Prostate gland (tissue), 2 donors: Measurements from ENCODE around the gene DNAAF8. TPM values are rescaled to one million over a fixed set of nuclear protein-coding genes. Genes with fewer than 3 reads are reported as not detected.

Source experiments
- DNase-seq: peaks from one replicate; pipeline ENCODE4 v3.0.0-alpha.2; 2019; ENCODE audit warnings: low spot score
- H3K27ac ChIP-seq, 2 donors: fragments of 200-600 bp; sonication (generic); 2 replicates each; pipeline ENCODE4 v1.5.1; 2017 to 2019
- H3K27me3 ChIP-seq: fragments of 200-600 bp; sonication (generic); replicated peaks from 2 replicates; pipeline ENCODE4 v1.5.1; 2019; ENCODE audit not compliant: insufficient read depth
- H3K36me3 ChIP-seq, 2 donors: fragments of 200-600 bp; sonication (generic); 1 replicate in 1 of 2; 2 replicates in 1 of 2; pipeline versions ENCODE4 v1.5.1 to v1.8.1; 2017 to 2019
- H3K4me1 ChIP-seq: fragments of 200-600 bp; sonication (generic); replicated peaks from 2 replicates; pipeline ENCODE4 v1.5.1; 2019
- H3K4me3 ChIP-seq, 2 donors: fragments of 200-600 bp; sonication (generic); 2 replicates each; pipeline ENCODE4 v1.5.1; 2017 to 2019
- H3K9me3 ChIP-seq: fragments of 200-600 bp; sonication (generic); 2 replicates; pipeline ENCODE4 v1.5.1; 2017
- POLR2A ChIP-seq: fragments of 450-650 bp; IDR thresholded peaks from one replicate; pipeline ENCODE4 v1.6.1; 2016; ENCODE audit warnings: antibody characterized with exemption, mild to moderate bottlenecking
- POLR2AphosphoS5 ChIP-seq: sonication (generic); formaldehyde crosslinking; IDR thresholded peaks from one replicate; pipeline ENCODE4 v1.6.1; 2017; ENCODE audit warnings: antibody characterized with exemption
- whole genome bisulfite sequencing: methylation state at CpG from one replicate; pipeline ENCODE4 v1.1.5; 2018; 5-methylcytosine and 5-hydroxymethylcytosine counted together
- intact Hi-C: fragments of 100-400 bp; cut with DNase I; formaldehyde crosslinking; loops from one replicate; pipeline ENCODE4 v1.14.2; 2022
- total RNA-seq, 2 donors: library from RNA; depleted of rRNA; stranded (reverse); fragments of >200 nt; gene quantifications; one replicate each; pipeline ENCODE4 v1.1.0, GENCODE V29; 2016
- TF ChIP-seq, protein P1 (sequence below), 4 experiments: fragments of 200-600 bp in 2 of 4; fragments of 450-650 bp in 2 of 4; sonication (generic) in 2 of 4; IDR thresholded peaks; 1 replicate in 3 of 4; 2 replicates in 1 of 4; pipeline ENCODE4 v1.5.1; 2016 to 2019; ENCODE audit warnings: antibody characterized with exemption in 4 of 4, mild to moderate bottlenecking in 2 of 4, moderate library complexity in 2 of 4

The DNAAF8 gene
- total RNA-seq, 2 donors from 2014 or later: 7.1 to 21.9 TPM

DNA sequence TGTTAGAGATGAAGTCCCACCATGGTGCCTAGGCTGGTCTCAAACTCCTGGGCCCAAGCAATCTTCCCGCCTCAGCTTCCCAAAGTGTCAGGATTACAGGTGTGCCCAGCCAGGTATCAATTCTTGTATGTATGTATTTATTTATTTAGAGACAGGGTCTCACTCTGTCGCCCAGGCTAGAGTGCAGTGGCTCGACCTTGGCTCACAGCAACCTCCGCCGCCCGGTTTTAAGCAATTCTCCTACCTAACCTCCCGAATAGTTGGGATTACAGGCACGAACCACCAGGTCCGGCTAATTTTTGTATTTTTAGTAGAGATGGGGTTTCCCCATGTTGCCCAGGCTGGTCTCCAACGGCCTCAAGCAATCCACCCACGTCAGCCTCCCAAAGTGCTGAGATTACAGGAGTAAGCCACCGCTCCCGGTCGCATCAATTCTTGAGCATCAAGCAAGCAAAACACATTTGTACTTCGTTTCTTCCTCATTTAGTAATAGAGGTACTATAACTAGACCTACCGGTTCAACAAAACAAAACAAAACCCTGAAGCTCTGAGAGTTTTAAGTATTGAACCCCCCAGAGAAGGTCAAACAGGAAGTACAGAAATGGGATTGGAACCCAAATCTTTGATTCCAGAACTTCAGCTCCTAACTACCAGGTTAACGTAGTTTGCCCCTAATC, 33.7 kb downstream of the DNAAF8 start:
- TF ChIP-seq, protein P1, sequence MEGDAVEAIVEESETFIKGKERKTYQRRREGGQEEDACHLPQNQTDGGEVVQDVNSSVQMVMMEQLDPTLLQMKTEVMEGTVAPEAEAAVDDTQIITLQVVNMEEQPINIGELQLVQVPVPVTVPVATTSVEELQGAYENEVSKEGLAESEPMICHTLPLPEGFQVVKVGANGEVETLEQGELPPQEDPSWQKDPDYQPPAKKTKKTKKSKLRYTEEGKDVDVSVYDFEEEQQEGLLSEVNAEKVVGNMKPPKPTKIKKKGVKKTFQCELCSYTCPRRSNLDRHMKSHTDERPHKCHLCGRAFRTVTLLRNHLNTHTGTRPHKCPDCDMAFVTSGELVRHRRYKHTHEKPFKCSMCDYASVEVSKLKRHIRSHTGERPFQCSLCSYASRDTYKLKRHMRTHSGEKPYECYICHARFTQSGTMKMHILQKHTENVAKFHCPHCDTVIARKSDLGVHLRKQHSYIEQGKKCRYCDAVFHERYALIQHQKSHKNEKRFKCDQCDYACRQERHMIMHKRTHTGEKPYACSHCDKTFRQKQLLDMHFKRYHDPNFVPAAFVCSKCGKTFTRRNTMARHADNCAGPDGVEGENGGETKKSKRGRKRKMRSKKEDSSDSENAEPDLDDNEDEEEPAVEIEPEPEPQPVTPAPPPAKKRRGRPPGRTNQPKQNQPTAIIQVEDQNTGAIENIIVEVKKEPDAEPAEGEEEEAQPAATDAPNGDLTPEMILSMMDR (IDR thresholded peaks at IDR 0.05): no peak
- TF ChIP-seq POLR2AphosphoS5 (no peak), POLR2A (no peak)
- Histone ChIP-seq H3K9me3 (no peaks in the 10 kb centered on the region), H3K27ac (peak overlapping the region; percentile 89 to 92), H3K4me1 (peaks cover 15% of the 10 kb centered on the region), H3K27me3 (no peaks in the 10 kb centered on the region), H3K4me3 (peak overlapping the region; percentile 97 to 99), H3K36me3 (peaks cover 0 to 11% of the 10 kb centered on the region in 2 donors)
- DNase-seq: no peak
- 48% methylated on average over 17 of the region's 17 CpGs for WGBS
- intact Hi-C loops: loop anchor here (1.0 kb wide), 1 partner anchor 34 kb away; the partner anchor contains the start of genes ANKS3 and DNAAF8

DNA sequence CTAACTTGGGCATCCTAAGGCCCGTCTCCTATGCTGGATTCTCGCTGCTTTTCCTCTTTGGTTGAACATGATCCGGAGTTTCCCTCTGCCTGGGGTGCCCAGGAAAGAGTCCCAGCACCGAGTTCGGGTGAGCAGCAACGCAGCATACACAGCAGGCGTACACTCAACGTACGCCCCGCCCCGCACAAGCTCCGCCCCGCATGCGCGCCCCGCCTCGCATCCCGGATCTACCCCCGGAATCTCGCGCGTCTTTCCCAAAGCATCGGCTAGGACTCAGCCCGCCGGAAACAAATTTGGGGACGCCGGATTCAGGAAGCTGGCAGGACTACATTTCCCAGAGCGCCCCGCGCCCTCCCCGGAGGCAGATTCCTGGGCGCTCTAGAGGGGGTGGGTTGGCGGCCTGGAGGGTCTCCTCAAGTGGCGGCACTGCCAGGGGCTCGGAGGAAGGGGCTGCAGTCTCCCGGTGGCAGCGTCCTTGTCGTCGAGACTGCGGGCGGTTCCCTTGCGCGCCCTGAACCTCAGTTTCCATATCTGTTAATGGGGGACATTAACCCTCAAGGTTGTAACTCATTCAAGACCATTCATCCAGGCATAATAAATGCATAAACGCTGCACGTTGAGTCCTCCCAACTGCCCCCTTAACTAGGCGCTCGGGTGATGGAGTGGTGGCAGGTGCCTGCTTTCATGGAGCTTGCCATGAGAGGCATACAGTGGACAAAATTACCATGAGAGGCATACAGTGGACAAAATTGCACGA, 34.4 kb downstream of the DNAAF8 start:
- WGBS: 2% methylated on average over 45 of the region's 48 CpGs
- intact Hi-C loops: loop anchor here (1.0 kb wide), 1 partner anchor 34 kb away; the partner anchor contains the start of genes ANKS3 and DNAAF8

DNA sequence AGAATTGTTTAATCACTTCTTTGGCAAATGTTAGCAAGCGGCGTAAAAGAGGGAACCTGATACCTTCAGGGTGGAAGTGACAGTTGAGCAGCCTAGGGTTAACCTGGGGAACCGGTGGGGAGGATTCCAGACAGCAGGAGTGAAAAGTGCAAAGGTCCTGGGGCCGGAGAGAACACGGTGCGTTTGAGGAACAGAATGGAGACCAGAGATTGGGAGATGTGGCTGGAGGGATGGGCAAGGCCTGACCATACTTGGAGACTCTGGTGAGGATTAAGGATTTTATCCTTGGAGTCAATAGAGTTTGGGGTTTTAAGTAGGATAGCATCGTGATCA, 34.9 kb downstream of the DNAAF8 start:
- TF ChIP-seq POLR2A (no peak), POLR2AphosphoS5 (no peak)
- TF ChIP-seq, protein P1 (IDR thresholded peaks at IDR 0.05): no peak
- peaks cover 15% of the 10 kb centered on the region for H3K4me1 ChIP-seq
- H3K36me3 ChIP-seq: no peaks in the 10 kb centered on the region
- H3K4me3 ChIP-seq: peak overlapping the region; percentile 51 to 99
- peak overlapping the region in 1 of 2 donors; percentile 92 for H3K27ac ChIP-seq
- DNase-seq: no peak
- no peaks in the 10 kb centered on the region for H3K27me3 ChIP-seq
- intact Hi-C loops: no loop called here
- H3K9me3 ChIP-seq: no peaks in the 10 kb centered on the region
- WGBS: 43% methylated on average over 7 of the region's 7 CpGs

More for the DNA sequence above, 34.4 kb downstream of the DNAAF8 start:
- TF ChIP-seq POLR2A (peak; percentile 85), POLR2AphosphoS5 (peak; percentile 98)
- TF ChIP-seq, protein P1 (IDR thresholded peaks at IDR 0.05): no peak
- Histone ChIP-seq H3K4me3 (peak overlapping the region; percentile 51 to 99), H3K4me1 (peaks cover 15% of the 10 kb centered on the region), H3K27ac (peak overlapping the region; percentile 89 to 92), H3K36me3 (peaks cover 0 to 4% of the 10 kb centered on the region in 2 donors), H3K9me3 (no peaks in the 10 kb centered on the region), H3K27me3 (no peaks in the 10 kb centered on the region)
- DNase-seq: peak; percentile 97

DNA sequence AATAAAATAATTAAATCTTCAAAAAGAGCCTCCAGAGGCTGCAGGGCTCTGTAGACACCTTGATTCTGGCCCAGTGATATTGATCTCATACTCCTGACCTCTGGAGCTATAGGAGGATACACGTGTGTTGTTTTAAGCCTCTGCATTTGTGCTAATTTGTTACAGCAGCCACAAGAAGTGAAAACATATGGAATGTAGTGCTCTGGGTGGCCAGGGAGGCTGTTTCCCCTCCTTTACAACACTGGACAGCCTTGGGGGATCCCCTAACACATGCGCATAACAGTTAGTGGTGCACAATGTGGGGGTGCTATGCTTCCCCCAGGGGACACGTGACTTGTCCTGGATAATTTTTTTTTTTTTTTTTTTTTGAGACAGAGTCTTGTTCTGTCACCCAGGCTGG, 37.3 kb downstream of the DNAAF8 start:
- Histone ChIP-seq H3K4me1 (peaks cover 5% of the 10 kb centered on the region), H3K4me3 (no peak overlapping the region), H3K36me3 (no peaks in the 10 kb centered on the region), H3K27ac (no peak overlapping the region), H3K9me3 (no peaks in the 10 kb centered on the region), H3K27me3 (no peaks in the 10 kb centered on the region)
- TF ChIP-seq POLR2AphosphoS5: no peak
- no peak for TF ChIP-seq POLR2A
- TF ChIP-seq, protein P1 (IDR thresholded peaks at IDR 0.05): no peak
- intact Hi-C loops: no loop called here
- 60% methylated on average over 3 of the region's 3 CpGs for WGBS
- no peak for DNase-seq
